Activated CD4-positive, alpha-beta T cell treated with anti-CD3 and anti-CD28 coated beads, Interleukin-2, amount 50 U/mL, for 48 hours (primary cell): ENCODE data around the gene SIRPB2.

Experiments
- DNase-seq, 2 experiments: peaks; one replicate each; pipeline ENCODE4 v3.0.0-alpha.2; 2020

The SIRPB2 gene

GRCh38 chr20:1438361-1438760, 52.9 kb downstream of the SIRPB2 start:
- no peak for DNase-seq

DNA sequence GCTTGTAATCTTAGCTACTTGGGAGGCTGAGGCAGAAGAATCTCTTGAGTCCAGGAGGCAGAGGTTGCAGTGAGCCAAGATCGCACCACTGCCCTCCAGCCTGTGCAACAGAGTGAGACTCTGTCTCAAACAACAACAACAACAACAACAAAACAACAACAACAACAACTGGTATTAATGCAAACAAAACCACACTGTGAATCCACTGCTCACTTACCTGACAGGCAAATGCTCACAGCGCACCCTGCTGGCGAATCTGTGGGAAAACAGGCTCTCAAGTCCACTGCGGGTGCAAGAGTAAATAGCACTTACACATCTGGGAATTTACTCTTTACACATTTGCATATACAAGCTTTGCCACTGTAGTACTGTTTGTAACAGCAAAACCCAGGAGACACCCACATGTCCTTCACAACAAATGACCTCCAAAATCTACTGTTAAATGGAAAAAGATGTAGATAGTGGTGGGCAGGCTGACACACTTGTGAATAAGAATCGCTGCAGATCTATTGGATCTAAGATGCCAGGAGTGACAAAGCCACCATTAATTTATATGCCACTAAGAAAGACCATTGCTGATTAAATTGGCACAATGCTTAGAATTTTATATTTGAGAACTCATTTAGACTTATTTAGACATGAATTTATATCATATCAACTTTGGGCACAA, 53.9 kb downstream of the SIRPB2 start:
- DNase-seq = peak; percentile 80 to 85

DNA sequence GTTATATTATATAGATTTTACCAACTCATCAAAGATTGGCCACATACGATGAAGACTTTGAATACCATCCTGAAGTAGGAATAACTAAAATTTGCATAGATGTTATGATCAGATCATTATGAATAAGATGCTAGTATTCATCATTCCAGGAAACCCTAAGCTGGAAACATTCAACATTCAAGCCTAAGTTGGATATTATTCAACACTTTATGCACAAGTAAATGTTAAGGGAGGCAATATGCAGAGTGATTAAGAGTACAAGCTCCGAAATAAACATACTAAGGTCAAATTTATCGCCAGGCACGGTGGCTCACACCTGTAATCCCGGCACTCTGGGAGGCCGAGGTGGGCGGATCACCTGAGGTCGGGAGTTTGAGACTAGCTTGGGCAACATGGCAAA, 55.0 kb downstream of the SIRPB2 start:
- DNase-seq = no peak

DNA sequence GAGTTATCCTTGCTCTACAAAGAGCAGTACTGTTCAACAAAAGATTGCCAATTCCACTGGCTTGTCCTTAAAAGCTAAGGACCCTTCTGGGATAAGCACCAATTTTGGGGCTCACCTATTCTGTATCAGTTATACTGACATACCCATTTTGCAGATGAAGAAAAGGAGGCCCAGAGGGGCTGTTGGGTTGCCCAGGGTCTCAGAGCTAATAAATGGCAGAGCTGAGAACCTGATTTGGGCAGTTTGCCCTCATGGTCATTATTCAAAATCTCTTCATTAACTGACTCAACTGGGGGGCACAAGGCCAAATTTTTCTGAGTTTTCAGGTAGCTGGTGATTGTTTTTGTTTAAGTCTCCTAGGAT, 55.9 kb downstream of the SIRPB2 start:
- DNase-seq = no peak

DNA sequence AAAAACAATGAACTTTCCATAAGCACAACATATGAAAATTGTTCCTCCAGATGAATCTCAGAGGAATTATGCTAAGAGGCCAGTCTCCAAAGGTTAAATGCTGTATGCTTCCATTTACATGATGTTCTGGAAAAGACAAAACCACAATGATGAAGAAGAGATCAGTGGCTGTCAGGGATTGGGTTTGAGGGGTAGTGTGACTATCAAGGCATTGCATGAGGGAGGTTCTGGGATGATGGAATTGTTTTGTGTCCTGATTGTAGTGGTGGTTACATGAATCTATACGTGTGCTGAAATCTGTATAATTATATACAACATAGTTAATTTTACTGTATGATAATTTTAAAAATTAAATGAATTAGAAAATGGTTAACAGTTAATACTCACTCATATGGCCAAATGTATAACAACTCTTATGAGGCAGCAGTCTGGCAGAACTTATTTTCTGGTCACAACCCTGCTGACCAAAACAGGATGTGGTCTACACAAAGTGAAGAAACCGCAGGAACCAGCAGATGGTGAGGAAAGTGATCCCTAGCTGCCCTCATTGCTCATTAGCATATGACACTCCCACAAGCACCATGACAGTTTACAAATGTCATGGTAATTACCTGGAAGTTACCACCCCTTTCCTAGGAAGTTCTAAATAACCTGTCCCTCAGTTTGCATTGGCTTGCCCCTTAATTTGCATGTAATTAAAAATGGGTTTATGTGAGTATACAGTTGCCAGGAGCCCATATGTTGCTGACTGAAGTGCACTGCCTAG, 56.5 kb downstream of the SIRPB2 start:
- peak; percentile 57 to 68 for DNase-seq

- no peak for DNase-seq
Measured at GRCh38 chr20:1431158-1431557, 60.1 kb downstream of the SIRPB2 start.

DNA sequence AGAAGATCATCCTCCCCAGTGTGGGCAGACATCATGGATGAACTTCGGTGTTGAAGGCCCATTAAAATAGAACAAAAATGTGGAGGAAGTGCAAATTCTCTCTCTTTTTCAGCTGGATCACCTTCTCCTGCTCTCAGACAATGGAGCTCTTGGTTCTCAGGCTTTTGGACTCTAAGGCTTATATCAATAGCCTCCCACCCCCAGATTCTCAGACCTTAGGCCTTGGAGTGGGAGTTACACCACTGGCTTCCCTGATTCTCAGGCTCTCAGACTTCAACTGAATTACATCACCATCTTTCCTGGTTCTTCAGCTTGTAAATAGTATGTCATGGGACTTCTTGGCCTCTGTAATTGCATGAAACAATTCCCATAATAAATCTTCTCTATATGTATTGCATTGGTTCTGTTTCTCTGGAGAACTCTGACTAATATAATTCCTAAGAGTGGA, 61.2 kb downstream of the SIRPB2 start:
- no peak for DNase-seq

DNA sequence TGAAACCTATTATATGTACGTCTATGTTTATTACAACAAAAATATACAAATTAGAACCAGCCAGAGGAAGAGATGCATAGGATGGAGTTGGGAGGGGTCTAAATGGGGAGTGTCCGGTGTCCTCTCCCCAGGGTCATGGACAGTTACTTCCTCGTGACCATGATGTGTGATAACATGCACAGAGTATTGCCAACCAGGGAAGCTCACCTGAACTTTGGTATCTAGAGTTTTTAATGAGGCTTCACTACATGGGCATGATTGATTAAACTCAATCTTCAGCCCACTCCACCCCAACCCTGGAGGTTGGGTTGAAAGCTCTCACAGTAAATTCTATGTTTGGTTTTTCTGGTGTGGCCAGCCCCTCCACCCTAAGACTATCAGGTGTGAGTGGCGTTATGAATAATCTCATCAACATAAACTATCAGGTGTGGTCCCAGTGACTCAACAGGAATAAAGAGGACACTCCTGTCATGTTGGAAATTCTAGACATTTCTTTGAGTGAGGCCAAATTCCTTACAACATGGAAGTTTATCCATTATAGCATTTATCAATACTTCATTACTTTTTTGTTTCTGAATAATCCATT, 62.0 kb downstream of the SIRPB2 start:
- no peak for DNase-seq

- no peak for DNase-seq
Measured at GRCh38 chr20:1427457-1428054, 63.7 kb downstream of the SIRPB2 start.

GRCh38 chr20:1426231-1426849, 64.9 kb downstream of the SIRPB2 start:
- no peak for DNase-seq
